IMR-90 (cell line): Measurements from ENCODE around the gene GPR35. TPM values are rescaled to one million over a fixed set of nuclear protein-coding genes. Genes with fewer than 3 reads are reported as not detected.

Experiments
- ATAC-seq: fragments of 200-7000 bp; cut with Tn5 transposase; 2 replicates; pipeline ENCODE4 v1.9.1; 2020; ENCODE audit warnings: low read depth, mild to moderate bottlenecking, moderate library complexity
- BruUV-seq: library from RNA; stranded (reverse); fragments of 400-500 nt; replicated peaks from 2 replicates; lab custom pipeline; 2021; lab: Mats Ljungman, UMichigan
- CTCF ChIA-PET: fragments of 300-600 bp; formaldehyde crosslinking; extraction: SDS; loops from one replicate; lab custom pipeline; 2021; ENCODE audit warnings: antibody characterized with exemption; lab: Yijun Ruan, JAX
- POLR2A ChIA-PET: fragments of 300-600 bp; sonication (Branson Sonifier 250); formaldehyde crosslinking; loops from one replicate; lab custom pipeline; 2022; ENCODE audit warnings: antibody characterized with exemption; ENCODE audit not compliant: unreplicated experiment; lab: Charles Lee
- DNase-seq: peaks from one replicate; pipeline ENCODE4 v3.0.0; 2013
- H2AFZ ChIP-seq: replicated peaks from 2 replicates; pipeline ENCODE3; 2013; ENCODE audit warnings: low read length, mild to moderate bottlenecking; ENCODE audit not compliant: poor library complexity
- H2AK5ac ChIP-seq: 2 replicates; pipeline ENCODE4 v1.6.1; 2013; ENCODE audit warnings: low read depth, low read length, inconsistent platforms
- H2AK9ac ChIP-seq: replicated peaks from 2 replicates; pipeline ENCODE3; 2013; ENCODE audit warnings: mild to moderate bottlenecking, low read depth, low read length, moderate library complexity; ENCODE audit not compliant: poor library complexity
- H2BK120ac ChIP-seq: 2 replicates; pipeline ENCODE4 v1.6.1; 2013; ENCODE audit warnings: low read depth, low read length, inconsistent platforms
- H2BK15ac ChIP-seq: 3 replicates; pipeline ENCODE4 v1.6.1; 2013; ENCODE audit warnings: low read depth, low read length, inconsistent platforms
- H2BK20ac ChIP-seq: 2 replicates; pipeline ENCODE4 v1.6.1; 2013; ENCODE audit warnings: low read depth, mild to moderate bottlenecking, inconsistent platforms, low read length, moderate library complexity
- H2BK5ac ChIP-seq: 2 replicates; pipeline ENCODE4 v1.6.1; 2013; ENCODE audit warnings: mild to moderate bottlenecking, low read depth, low read length, inconsistent platforms; ENCODE audit not compliant: poor library complexity, severe bottlenecking
- H3K14ac ChIP-seq: replicated peaks from 2 replicates; pipeline ENCODE4 v1.6.1; 2013; ENCODE audit warnings: low read depth, low read length, inconsistent platforms
- H3K18ac ChIP-seq: 2 replicates; pipeline ENCODE4 v1.6.1; 2013; ENCODE audit warnings: low read depth, low read length, control low read depth
- H3K23ac ChIP-seq: 2 replicates; pipeline ENCODE4 v1.6.1; 2013; ENCODE audit warnings: low read depth, low read length, inconsistent platforms
- H3K27ac ChIP-seq: 2 replicates; pipeline ENCODE4 v1.5.1; 2013; ENCODE audit warnings: mild to moderate bottlenecking, control low read depth, low read length; ENCODE audit not compliant: insufficient read depth
- H3K27me3 ChIP-seq: 2 replicates; pipeline ENCODE4 v1.6.1; 2013; ENCODE audit warnings: low read length; ENCODE audit not compliant: control insufficient read depth, insufficient read depth
- H3K36me3 ChIP-seq: 2 replicates; pipeline ENCODE4 v1.6.1; 2013; ENCODE audit warnings: low read length, mixed read lengths; ENCODE audit not compliant: control insufficient read depth, insufficient read depth
- H3K4ac ChIP-seq: 2 replicates; pipeline ENCODE4 v1.6.1; 2013; ENCODE audit warnings: low read depth, low read length, inconsistent platforms
- H3K4me1 ChIP-seq: 2 replicates; pipeline ENCODE4 v1.6.1; 2013; ENCODE audit warnings: low read length, mixed read lengths; ENCODE audit not compliant: control insufficient read depth, insufficient read depth
- H3K4me2 ChIP-seq: 2 replicates; pipeline ENCODE4 v1.6.1; 2013; ENCODE audit warnings: low read depth, mild to moderate bottlenecking, control low read depth, low read length, moderate library complexity
- H3K4me3 ChIP-seq: 2 replicates; pipeline ENCODE4 v1.5.1; 2013; ENCODE audit warnings: low read depth, mild to moderate bottlenecking, control low read depth, low read length, moderate library complexity; ENCODE audit not compliant: insufficient read depth
- H3K56ac ChIP-seq: 2 replicates; pipeline ENCODE4 v1.6.1; 2013; ENCODE audit warnings: low read length, inconsistent platforms; ENCODE audit not compliant: insufficient read depth; ENCODE audit errors: extremely low read depth
- H3K79me1 ChIP-seq, 2 experiments: 2 replicates each; pipeline ENCODE4 v1.6.1; 2013; ENCODE audit warnings: low read length in 2 of 2, inconsistent platforms in 1 of 2, low read depth in 1 of 2
- H3K9ac ChIP-seq: 2 replicates; pipeline ENCODE4 v1.6.1; 2013; ENCODE audit warnings: low read depth, low read length, control low read depth
- H3K9me1 ChIP-seq: 2 replicates; pipeline ENCODE4 v1.6.1; 2013; ENCODE audit warnings: low read length, inconsistent platforms; ENCODE audit not compliant: insufficient read depth
- H3K9me3 ChIP-seq: 2 replicates; pipeline ENCODE4 v1.6.1; 2013; ENCODE audit warnings: low read length; ENCODE audit not compliant: control insufficient read depth, insufficient read depth
- H4K20me1 ChIP-seq: 2 replicates; pipeline ENCODE4 v1.6.1; 2013; ENCODE audit warnings: low read length, inconsistent platforms; ENCODE audit not compliant: insufficient read depth
- H4K5ac ChIP-seq: 2 replicates; pipeline ENCODE4 v1.6.1; 2013; ENCODE audit warnings: mild to moderate bottlenecking, low read depth, low read length, control low read depth
- H4K8ac ChIP-seq, 2 experiments: 2 replicates each; pipeline ENCODE4 v1.6.1; 2013; ENCODE audit warnings: low read depth in 2 of 2, low read length in 2 of 2, control low read depth in 1 of 2, inconsistent platforms in 1 of 2
- H4K91ac ChIP-seq: 2 replicates; pipeline ENCODE4 v1.6.1; 2013; ENCODE audit warnings: low read depth, low read length, inconsistent platforms; ENCODE audit not compliant: insufficient read depth
- BHLHE40 ChIP-seq: fragments of 150-350 bp; IDR thresholded peaks from 2 replicates; pipeline ENCODE4 v1.6.1; 2016; ENCODE audit warnings: mild to moderate bottlenecking, low read depth, low read length
- CHD1 ChIP-seq: IDR thresholded peaks from 2 replicates; pipeline ENCODE4 v1.6.1; 2012; ENCODE audit warnings: low read depth, low read length, improper control_type of control experiment
- MAZ ChIP-seq: IDR thresholded peaks from 2 replicates; pipeline ENCODE4 v1.6.1; 2012; ENCODE audit warnings: low read depth, mild to moderate bottlenecking, low read length, improper control_type of control experiment, moderate library complexity, borderline replicate concordance
- MXI1 ChIP-seq: IDR thresholded peaks from 2 replicates; pipeline ENCODE4 v1.6.1; 2012; ENCODE audit warnings: low read depth, mild to moderate bottlenecking, low read length, moderate library complexity, borderline replicate concordance
- NFE2L2 ChIP-seq: fragments of 150-350 bp; IDR thresholded peaks from 2 replicates; pipeline ENCODE4 v1.6.1; 2016; ENCODE audit warnings: low read depth, mild to moderate bottlenecking, low read length
- POLR2A ChIP-seq: IDR thresholded peaks from 2 replicates; pipeline ENCODE4 v1.6.1; 2012; ENCODE audit warnings: mild to moderate bottlenecking, low read depth, low read length
- RAD21 ChIP-seq: IDR thresholded peaks from 2 replicates; pipeline ENCODE4 v1.6.1; 2012; ENCODE audit warnings: low read length, improper control_type of control experiment
- RCOR1 ChIP-seq: IDR thresholded peaks from 2 replicates; pipeline ENCODE4 v1.6.1; 2012; ENCODE audit warnings: mild to moderate bottlenecking, low read length, improper control_type of control experiment; ENCODE audit not compliant: insufficient replicate concordance
- RFX5 ChIP-seq: IDR thresholded peaks from 2 replicates; pipeline ENCODE4 v1.8.0; 2012; ENCODE audit warnings: low read depth, mild to moderate bottlenecking, low read length, moderate library complexity
- SMC3 ChIP-seq: fragments of 150-350 bp; IDR thresholded peaks from 2 replicates; pipeline ENCODE4 v1.6.1; 2016; ENCODE audit warnings: low read depth, mild to moderate bottlenecking, antibody characterized with exemption, low read length, moderate library complexity
- WGBS, 2 experiments: methylation state at CpG; one replicate each; pipeline versions ENCODE4 v1.1.5 to v1.1.7; 2013; ENCODE audit warnings: missing lambda C conversion rate in 2 of 2; ENCODE audit not compliant: insufficient read length in 1 of 2; ENCODE audit errors: extremely low coverage in 2 of 2; 5-methylcytosine and 5-hydroxymethylcytosine counted together
- dilution Hi-C: fragments of 300-500 bp; cut with HindIII; formaldehyde crosslinking; loops from one replicate; pipeline ENCODE4 v1.14.3; 2018; ENCODE audit warnings: low sequenced_read_pairs; ENCODE audit not compliant: unreplicated experiment
- in situ Hi-C: fragments of 300-500 bp; cut with MboI; formaldehyde crosslinking; loops from 3 replicates; pipeline ENCODE4 v1.14.3; 2019; ENCODE audit warnings: low sequenced_read_pairs, inconsistent platforms, mixed read lengths
- intact Hi-C: fragments of 100-400 bp; cut with micrococcal nuclease; formaldehyde crosslinking; loops from 2 replicates; pipeline ENCODE4 v1.10.0; 2022
- polyA plus RNA-seq, 3 experiments: library from polyadenylated mRNA; depleted of rRNA; stranded (reverse); fragments of >200 nt; gene quantifications; 2 replicates each; pipeline ENCODE4 v1.2.3, GENCODE V29; 2012; ENCODE audit warnings: low replicate concordance in 1 of 3
- total RNA-seq: library from RNA; depleted of rRNA; stranded (reverse); fragments of >200 nt; gene quantifications from 2 replicates; pipeline ENCODE4 v1.2.3, GENCODE V29; 2012
- TF ChIP-seq, protein P1 (sequence below): fragments of 150-350 bp; IDR thresholded peaks from 2 replicates; pipeline ENCODE4 v1.6.1; 2017; ENCODE audit warnings: mild to moderate bottlenecking, antibody characterized with exemption, low read length, low read depth
- TF ChIP-seq, protein P2 (sequence below): conservative IDR thresholded peaks from 2 replicates; pipeline ENCODE4 v1.5.1; 2012; ENCODE audit warnings: mild to moderate bottlenecking, low read depth, low read length, improper control_type of control experiment

Gene GPR35
- total and polyA plus RNA-seq, 2 of the 4 experiments (the other 2 are of a cell fraction), result 0.31 TPM; not detected in 1

DNA sequence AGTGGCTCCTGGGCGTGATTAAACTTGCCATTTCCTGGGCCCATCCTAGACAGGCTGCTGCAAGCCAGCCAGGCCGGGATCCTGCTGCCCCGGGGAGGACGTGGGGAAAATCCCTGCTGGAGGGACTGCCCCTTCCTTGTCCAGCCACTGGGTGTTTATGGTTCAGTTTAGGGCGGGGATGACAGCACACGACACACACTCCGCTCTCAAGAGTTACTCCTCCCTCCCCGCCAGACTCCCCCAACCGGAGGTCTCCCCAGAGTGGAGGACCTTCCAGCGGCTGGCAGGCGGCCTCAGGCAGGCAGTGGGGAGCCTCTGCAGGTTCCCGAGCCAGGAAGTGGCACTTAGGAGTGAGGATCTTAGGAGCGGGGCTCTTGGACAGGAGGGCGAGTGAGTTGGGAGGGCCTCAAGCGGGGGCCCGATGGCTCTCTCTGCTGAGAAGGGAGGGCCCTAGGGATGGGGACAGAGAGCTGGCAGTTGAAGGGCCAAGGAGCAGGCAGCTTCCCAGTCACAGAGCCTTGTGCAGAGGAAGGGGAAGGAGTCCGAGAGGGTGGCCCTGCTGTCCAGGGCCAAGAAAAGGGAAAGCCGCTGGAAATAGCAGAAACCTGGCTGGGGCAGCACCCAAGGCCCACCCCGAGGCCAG, 5.7 kb upstream of the GPR35 start:
- dilution Hi-C loops, result no loop called here
- BruUV-seq, result no TSS peak
- WGBS, 2 experiments, result 77% methylated on average over 6 of the region's 19 CpGs; no CpG with 5 or more reads in 1 of the 2 experiments
- Histone ChIP-seq H2AK9ac (no peak overlapping the region), H2AFZ (peak overlapping the region; percentile 70), H4K91ac (no peak overlapping the region), H2BK120ac (no peak overlapping the region), H3K9me1 (no peaks in the 10 kb centered on the region), H4K8ac (no peak overlapping the region), H2BK20ac (no peak overlapping the region), H3K4me1 (no peaks in the 10 kb centered on the region), H3K4me3 (no peak overlapping the region), H2BK5ac (no peak overlapping the region), H3K9ac (no peak overlapping the region), H3K36me3 (no peaks in the 10 kb centered on the region), H4K20me1 (no peaks in the 10 kb centered on the region), H3K27ac (no peak overlapping the region), H3K14ac (no peak overlapping the region), H2AK5ac (no peak overlapping the region), H3K9me3 (no peaks in the 10 kb centered on the region; the same call in none of the 2 replicates), H3K23ac (no peak overlapping the region), H2BK15ac (no peak overlapping the region), H3K4ac (no peak overlapping the region), H4K5ac (no peak overlapping the region), H3K56ac (no peak overlapping the region), H3K4me2 (no peak overlapping the region), H3K18ac (no peak overlapping the region), H3K27me3 (no peaks in the 10 kb centered on the region), H3K79me1 (no peaks in the 10 kb centered on the region)
- DNase-seq (no peak), ATAC-seq (0 out of 2 replicates have a peak, but pooled peaks have one; percentile 19)
- ChIA-PET CTCF (no interaction called here), POLR2A (no interaction called here)
- intact Hi-C loops, result no loop called here
- in situ Hi-C loops, result no loop called here
- TF ChIP-seq RFX5, result no peak
- no peak for TF ChIP-seq SMC3
- TF ChIP-seq MXI1, result no peak
- TF ChIP-seq POLR2A, result no peak
- TF ChIP-seq, protein P1, sequence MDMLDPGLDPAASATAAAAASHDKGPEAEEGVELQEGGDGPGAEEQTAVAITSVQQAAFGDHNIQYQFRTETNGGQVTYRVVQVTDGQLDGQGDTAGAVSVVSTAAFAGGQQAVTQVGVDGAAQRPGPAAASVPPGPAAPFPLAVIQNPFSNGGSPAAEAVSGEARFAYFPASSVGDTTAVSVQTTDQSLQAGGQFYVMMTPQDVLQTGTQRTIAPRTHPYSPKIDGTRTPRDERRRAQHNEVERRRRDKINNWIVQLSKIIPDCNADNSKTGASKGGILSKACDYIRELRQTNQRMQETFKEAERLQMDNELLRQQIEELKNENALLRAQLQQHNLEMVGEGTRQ, result no peak
- no peak for TF ChIP-seq CHD1
- TF ChIP-seq, protein P2, sequence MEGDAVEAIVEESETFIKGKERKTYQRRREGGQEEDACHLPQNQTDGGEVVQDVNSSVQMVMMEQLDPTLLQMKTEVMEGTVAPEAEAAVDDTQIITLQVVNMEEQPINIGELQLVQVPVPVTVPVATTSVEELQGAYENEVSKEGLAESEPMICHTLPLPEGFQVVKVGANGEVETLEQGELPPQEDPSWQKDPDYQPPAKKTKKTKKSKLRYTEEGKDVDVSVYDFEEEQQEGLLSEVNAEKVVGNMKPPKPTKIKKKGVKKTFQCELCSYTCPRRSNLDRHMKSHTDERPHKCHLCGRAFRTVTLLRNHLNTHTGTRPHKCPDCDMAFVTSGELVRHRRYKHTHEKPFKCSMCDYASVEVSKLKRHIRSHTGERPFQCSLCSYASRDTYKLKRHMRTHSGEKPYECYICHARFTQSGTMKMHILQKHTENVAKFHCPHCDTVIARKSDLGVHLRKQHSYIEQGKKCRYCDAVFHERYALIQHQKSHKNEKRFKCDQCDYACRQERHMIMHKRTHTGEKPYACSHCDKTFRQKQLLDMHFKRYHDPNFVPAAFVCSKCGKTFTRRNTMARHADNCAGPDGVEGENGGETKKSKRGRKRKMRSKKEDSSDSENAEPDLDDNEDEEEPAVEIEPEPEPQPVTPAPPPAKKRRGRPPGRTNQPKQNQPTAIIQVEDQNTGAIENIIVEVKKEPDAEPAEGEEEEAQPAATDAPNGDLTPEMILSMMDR, result no peak
- no peak for TF ChIP-seq NFE2L2
- TF ChIP-seq MAZ, result no peak
- TF ChIP-seq BHLHE40, result no peak
- TF ChIP-seq RAD21, result no peak
- TF ChIP-seq RCOR1, result no peak
